ENCODE results near the gene TMEM98.

DNA sequence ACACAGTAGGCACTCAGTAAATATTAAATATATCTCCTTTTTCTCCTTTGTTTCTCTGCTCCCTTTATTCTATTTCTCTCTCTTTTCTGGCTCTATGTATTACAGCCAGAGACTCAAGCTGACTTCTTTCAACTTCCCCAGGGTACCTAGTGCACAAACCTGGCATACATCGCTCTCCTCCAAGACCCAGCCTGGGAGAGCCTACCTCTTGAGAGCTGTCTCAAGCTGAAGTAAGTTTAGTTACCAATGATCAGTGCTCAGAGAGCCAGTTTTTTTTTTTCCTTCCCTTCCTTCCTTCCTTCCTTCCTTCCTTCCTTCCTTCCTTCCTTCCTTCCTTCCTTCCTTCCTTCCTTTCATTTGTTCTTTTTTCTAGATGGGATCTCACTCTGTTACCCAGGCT is 19.8 kb downstream of the TMEM98 start:
- TF ChIP-seq, protein P1, sequence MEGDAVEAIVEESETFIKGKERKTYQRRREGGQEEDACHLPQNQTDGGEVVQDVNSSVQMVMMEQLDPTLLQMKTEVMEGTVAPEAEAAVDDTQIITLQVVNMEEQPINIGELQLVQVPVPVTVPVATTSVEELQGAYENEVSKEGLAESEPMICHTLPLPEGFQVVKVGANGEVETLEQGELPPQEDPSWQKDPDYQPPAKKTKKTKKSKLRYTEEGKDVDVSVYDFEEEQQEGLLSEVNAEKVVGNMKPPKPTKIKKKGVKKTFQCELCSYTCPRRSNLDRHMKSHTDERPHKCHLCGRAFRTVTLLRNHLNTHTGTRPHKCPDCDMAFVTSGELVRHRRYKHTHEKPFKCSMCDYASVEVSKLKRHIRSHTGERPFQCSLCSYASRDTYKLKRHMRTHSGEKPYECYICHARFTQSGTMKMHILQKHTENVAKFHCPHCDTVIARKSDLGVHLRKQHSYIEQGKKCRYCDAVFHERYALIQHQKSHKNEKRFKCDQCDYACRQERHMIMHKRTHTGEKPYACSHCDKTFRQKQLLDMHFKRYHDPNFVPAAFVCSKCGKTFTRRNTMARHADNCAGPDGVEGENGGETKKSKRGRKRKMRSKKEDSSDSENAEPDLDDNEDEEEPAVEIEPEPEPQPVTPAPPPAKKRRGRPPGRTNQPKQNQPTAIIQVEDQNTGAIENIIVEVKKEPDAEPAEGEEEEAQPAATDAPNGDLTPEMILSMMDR (optimal IDR thresholded peaks at IDR 0.05 in 1 of 3, IDR thresholded peaks at IDR 0.05 in 1 of 3, conservative IDR thresholded peaks at IDR 0.05 in 1 of 3; ENCODE audit: extremely low read depth in 1 of 3, insufficient read depth in 2 of 3, low read length in 3 of 3) = no peak
- TF ChIP-seq EZH2 (IDR thresholded peaks at IDR 0.05; ENCODE audit: low read length) = no peak
